Stimulated activated CD4-positive, alpha-beta T cell treated with anti-CD3 and anti-CD28 coated beads, Interleukin-4, amount 100 ng/mL, for 1 hour (primary cell): ENCODE results near the gene FPR1.

Experiments
- DNase-seq: peaks from one replicate; pipeline ENCODE4 v3.0.0-alpha.2; 2020

Gene FPR1

DNA sequence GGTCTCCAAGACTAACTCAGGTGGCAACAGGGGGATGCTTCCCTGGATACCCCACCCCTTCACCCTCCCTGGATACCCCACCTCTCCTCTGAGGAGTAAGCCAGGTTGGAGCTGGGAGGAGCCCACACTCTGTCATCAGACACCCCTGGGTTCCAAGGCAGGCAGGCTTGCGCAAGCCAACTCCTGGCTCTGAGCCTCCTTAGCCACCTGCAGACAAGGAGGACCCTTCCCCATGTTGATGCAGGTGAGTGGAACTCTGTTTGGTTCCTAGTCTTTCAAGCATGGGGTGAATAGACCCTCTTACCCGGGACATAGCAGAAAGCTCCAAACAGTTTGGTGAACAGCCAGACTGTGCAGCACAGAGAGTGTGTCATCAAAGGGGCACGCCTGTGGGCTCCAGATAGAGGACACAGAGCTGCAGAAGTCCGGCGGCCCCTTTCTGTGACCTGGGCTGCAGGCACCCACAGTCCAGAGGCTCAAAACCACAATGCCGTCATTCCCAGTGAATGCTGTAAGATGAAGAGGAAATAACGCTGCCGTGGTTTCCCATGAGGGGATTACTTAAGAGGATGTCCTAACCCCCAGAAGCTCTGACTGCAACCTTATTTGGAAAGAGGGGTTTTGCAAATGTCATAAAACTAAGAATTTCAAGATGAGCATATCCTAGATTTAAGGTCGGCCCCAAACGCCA, 15.8 kb downstream of the FPR1 start:
- DNase-seq: no peak

- DNase-seq: no peak
Observed at GRCh38 chr19:51733742-51734522, 17.7 kb downstream of the FPR1 start.

DNA sequence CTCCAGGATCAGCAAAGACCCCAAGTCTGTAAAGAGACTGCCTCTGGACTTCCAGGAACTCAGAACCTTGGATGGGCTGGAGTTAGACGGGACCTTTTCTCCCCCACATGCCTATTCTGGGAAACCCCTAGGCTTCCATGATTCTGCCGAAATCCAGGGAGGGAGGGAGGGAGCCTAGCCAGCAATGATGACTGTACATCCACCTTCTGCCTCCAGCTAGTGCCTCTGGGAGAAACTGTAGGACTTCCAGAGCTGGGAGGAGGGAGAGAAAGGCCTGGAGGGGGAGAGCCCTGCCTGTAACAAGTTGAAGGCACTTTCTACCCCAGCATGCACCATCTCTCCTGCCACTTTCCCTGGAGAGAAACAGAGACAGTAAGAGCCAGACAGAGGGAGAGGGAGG, 21.9 kb downstream of the FPR1 start:
- no peak for DNase-seq

DNA sequence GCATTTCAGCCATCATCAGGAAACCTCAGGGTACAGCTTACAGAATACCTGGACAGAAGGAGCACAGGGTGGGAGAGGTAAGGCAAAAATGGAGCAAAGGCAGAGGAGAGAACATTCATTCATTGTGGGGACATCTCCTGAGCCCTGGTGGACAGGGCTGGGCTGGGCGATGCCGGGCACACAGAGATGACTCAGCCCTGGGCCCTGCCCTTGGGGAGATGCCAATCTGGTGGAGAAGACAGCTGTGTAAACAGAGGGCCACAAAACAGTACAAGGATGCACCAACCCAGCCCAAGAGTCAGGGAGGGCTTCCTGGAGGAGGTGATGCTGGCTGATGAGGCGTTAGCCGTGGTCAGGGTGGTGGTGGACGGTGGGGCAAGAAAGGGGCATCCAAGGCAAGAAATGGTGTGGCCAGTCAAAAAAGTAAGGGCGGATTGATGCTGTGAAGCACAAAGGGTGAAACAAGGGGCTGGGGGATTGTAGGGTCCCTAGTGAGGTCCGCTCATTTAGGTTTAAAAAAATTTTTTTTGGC, 24.3 kb downstream of the FPR1 start:
- no peak for DNase-seq

GRCh38 chr19:51726049-51726448, 25.6 kb downstream of the FPR1 start:
- no peak for DNase-seq

DNA sequence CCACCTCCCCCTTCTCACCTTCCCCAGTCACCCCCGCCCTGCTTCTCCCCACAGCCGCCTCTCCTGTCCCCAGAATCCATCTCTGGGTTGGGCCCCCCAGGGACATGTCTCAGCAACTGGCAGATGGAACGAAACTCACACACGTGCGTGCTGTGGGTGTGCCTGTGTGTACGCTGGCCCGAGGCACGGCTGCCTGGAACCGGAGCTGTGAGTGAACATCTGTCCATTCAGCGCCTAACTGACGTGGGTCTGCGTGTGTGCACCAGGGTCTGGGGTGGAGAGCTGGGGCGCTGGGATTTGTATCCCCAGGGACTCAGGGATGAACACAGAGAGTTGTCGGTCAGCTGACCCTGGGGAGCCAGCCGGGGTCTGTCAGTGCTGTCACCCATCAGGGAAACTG, 27.1 kb downstream of the FPR1 start:
- no peak for DNase-seq

DNA sequence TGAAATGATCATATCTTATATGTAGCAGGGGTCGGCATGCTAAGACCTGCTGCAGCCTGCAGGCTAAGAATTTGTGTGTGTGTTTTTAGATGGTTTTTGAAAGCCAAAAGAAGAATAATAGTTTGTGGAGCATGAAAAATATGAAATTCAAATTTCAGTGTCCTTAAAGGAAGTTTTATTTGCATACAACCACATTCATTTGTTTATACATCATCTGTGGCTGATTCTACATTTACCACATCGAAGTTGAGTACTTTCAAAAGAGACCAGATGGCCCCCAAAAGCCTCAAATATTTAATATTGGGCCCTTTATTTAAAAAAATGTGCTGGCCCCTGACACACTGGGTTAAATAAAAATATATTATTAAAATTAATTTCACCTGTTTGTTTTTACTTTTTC, 29.2 kb downstream of the FPR1 start:
- no peak for DNase-seq

DNA sequence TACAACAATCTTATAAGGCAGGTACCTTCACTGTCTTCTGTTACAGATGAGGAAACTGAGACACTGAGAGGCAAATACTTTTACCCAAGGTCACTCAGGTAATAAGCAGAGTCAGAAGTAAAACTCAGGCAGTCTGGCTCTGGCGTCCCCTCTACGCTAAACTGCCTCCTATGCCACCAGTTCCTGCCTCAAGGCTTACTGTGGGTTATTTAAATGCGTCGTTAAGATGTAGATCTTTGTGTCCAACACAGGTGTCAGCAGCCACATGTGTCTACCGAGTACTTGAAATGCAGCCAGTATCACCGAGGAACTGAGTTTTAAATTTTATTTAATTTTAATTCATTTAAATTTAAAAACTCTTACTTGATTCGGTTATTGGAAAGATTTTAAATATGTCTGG, 29.8 kb downstream of the FPR1 start:
- DNase-seq: no peak

DNA sequence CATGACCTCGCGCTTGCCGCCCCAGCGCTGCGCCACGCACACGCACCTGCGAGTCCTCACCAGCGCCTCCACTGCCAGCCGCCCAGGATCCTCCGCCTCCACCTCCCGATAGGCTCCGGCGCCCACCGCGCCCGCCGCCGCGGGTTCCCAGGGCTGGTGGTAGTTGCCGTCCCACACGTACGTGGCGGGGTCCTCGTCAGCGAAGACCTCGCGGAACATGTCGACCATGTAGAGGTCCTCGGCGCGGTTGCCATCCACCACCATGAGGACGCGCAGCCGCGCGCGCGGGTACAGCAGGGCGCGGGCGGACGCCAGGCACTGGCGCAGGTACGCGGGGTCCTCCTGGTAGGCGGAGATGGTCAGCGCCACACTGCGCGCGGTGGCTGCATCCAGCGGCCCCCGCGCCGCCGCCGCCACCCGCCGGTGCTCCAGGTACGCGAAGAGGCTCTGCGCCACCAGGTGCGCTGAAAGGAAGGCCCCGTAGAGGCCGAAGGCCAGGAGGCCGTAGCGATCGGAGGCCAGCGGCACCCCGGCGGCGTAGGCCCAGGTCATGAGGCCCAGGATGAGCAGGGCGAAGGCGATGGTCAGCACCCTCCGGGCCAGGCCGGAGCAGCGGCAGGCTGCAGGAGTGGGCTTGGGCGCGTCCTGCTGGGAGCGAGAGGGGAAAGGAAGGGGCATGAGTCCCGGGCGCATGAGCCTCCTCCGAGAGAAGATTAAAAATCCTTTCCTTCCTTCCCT, 32.3 kb downstream of the FPR1 start:
- no peak for DNase-seq

DNA sequence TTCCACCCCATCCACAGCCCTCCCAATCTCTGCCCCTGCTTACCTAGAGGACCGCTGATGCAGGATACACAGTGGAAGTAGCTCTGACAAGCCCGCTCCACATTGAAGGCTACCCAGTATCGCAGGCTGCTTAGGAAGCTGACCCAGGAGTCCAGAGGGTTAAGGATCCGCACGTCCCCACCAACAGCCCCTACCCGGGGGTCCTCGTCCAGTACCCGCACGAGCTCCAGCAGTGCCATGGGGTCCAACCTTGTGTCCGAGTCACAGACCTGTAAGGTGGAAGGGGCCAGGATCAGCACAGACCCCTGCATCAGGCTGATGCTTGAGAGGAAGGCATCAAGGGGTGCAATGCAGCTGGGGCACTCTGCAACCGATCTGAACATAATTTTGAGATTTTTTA, 34.8 kb downstream of the FPR1 start:
- DNase-seq: no peak

DNA sequence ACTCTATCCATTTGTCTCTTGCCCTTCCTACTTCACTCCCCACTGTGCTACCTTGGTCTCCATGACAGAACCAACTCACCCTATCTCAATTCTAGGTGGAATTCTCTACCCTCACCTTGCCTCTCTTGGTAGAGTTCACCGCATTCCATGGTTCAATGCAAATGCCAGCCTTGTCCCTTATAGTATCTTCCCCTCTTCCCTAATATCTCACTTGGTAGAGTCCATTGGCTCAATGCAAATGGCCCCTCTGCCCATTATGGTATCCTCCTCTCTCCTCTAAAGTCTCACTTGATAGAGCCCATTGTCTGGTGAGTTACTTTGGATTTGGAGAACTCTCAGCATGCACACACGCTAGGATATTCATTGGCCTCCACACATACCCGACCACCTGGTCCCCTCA, 35.8 kb downstream of the FPR1 start:
- no peak for DNase-seq

GRCh38 chr19:51714848-51715247, 36.8 kb downstream of the FPR1 start:
- no peak for DNase-seq

DNA sequence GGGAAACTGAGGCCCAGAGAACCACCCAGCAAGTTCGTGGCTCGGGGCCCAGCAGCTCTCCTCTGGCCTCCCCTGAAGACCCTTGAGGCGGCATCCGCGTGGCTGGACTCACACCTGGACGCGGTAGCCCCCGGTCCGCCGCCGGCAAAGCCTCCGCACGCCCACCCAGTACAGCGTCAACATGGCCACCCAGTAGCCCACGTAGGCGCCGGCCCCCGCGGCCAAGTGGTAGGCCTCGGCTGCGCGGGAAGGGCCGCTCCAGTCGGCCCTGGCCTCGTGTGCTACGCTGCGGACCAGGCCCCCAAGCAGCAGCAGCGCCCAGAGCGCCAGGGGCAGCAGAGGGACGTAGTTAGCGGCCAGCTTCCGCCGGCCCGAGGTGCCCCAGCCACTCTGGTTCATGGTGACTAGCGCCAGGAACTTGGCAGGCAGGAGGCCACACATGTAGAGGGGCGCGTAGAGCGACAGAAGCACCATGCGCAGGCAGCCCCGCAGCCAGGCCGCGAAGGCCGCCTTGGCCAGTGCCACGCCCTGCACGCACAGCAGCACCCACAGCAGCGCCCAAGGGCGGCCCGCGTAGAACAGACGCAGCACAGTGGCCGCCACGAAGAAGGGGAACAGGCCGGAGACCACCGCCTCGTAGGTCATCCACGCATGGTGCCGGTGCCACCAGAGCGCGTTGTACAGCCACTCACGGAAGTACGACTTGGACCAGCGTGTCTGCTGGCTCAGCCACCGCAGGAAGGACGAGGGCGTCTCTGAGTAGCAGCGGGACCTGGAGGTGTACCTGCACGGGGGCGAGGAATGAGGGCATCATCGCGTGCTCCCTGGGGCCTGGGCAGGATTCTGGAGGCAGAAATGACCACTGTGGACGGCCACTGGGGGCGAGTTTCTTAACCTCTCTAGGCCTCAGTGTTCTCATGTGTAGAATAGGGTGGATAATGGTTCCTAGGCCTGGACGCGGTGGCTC, 38.1 kb downstream of the FPR1 start:
- no peak for DNase-seq

DNA sequence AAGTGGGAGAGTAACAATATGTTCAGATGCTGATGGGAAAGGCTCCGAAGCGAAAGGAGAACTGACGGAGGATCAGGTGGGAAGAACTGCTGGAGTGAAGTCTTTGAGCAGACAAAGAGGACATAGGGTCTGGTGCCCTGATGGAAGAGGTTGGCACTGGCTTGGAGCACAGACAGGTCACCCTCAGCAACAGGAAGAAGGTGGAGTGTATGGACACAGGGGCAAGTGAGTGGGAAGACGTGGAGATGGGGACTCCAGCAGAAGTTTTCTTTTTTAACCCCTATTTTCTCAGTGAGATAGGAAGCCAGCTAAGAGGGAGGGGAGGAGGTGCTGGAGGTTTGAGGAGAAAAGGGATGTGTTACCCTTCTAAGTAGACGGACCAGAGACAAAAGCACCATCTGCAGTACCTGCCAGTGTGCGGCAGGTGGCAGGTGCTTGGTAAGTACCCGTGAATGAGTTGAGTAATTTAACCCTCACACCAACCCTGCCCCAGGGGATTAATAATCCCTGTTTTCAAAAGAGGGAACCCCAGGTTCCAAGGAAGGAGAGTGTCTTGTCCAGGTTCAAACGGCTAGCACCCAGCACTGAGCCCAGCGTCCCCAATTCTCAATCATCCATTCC, 39.1 kb downstream of the FPR1 start:
- no peak for DNase-seq

DNA sequence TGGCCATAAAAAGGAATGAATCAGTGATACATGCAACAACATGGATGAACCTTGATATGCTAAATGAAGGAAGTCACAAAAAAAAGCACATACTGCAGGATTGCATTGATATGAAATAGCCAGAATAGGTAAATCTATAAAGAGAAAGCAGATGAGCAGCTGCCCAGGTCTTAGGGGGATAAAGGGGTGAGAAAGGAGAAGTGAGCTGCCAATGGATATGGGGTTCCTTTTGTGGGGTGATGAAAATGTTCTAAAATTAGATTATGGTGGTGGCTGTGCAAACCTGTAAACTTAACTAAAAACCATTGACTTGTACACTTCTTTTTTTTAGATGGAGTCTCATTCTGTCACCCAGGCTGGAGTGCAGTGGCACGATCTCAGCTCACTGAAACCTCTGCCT, 40.0 kb downstream of the FPR1 start:
- DNase-seq: no peak

- DNase-seq: no peak
Observed at GRCh38 chr19:51710163-51710562, 41.5 kb downstream of the FPR1 start.

DNA sequence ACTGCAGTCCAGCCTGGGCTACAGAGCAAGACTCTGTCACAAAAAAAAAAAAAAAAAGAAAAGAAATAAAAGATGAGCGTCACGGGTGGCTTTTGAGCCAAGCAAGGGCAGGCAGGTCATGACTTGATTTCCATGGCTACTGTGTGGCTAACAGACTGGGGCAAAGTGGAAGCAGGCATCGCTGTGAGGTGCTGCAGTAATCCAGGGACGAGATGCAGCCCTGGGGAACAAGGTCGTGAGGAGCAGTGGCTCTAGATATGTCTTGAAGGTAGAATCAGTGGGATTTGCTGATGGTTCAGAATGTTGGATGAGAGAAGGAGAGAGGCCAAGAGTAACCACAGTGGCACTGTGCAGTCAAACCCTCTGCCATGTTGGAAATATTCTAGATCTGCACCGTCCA, 42.1 kb downstream of the FPR1 start:
- DNase-seq: no peak

DNA sequence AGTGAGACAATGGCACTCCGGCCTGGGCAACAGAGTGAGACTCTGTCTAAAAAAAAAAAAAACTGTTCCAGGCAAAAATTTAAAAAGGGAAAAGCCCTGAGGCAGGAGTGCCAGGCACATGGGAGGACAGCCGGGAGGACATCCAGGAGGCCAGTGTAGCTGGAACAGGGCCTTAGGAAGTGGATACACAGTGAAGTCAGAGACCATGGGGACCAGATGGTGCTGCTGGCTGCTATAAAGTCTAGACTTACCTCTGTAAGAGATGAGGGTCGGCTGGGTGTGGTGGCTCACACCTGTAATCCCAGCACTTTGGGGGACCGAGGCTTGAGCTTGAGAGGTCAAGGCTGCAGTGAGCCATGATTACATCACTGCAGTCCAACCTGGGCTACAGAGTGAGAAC, 42.9 kb downstream of the FPR1 start:
- no peak for DNase-seq

GRCh38 chr19:51706885-51707284, 44.8 kb downstream of the FPR1 start:
- DNase-seq: no peak

DNA sequence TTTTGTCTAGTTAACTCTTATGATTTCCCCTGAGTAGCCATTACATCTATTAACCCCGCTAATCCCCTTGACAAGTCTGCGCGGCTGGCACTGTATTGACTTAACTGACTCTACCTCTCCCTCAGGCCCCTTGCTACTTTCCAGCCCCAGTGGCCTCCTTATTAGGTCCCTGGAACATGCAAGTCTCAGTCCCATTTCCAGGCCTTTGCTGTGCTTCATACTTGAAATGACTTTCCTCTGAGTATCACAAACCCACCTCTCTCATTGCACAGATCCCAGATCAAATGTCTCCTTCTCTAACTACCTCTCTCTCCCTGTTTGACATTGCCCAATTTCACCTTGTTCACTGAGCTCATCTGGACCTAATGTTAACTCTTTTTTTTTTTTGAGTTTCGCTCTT, 45.4 kb downstream of the FPR1 start:
- no peak for DNase-seq

GRCh38 chr19:51704626-51705025, 47.1 kb downstream of the FPR1 start:
- no peak for DNase-seq
